Coronary artery (tissue), 2 donors: Measurements from ENCODE around the gene RNU1-1.
"Not testable (repeated sequence)": the region's sequence is repeated elsewhere in the genome, so short reads cannot be mapped to it uniquely, and the experiment has no call there.

ENCODE experiments used
- DNase-seq: peaks from one replicate; pipeline ENCODE4 v3.0.0-alpha.2; 2017; ENCODE audit warnings: low spot score
- H3K27ac ChIP-seq, 2 donors: fragments of 200-600 bp; sonication (generic); one replicate each; pipeline ENCODE4 v1.5.1; 2016 to 2019
- H3K4me3 ChIP-seq: fragments of 200-600 bp; sonication (generic); 2 replicates; pipeline ENCODE4 v1.5.1; 2016; ENCODE audit warnings: mild to moderate bottlenecking, moderate library complexity
- CTCF ChIP-seq: fragments of 200-600 bp; sonication (generic); IDR thresholded peaks from one replicate; pipeline ENCODE4 v1.5.1; 2019; ENCODE audit warnings: antibody characterized with exemption

RNU1-1 gene

GRCh38 chr1:16503494-16503893 lies 10.6 kb downstream of the RNU1-1 start:
- no peak overlapping the region for H3K27ac ChIP-seq
- TF ChIP-seq CTCF, result no peak
- DNase-seq, result no peak
- no peak overlapping the region for H3K4me3 ChIP-seq

DNA sequence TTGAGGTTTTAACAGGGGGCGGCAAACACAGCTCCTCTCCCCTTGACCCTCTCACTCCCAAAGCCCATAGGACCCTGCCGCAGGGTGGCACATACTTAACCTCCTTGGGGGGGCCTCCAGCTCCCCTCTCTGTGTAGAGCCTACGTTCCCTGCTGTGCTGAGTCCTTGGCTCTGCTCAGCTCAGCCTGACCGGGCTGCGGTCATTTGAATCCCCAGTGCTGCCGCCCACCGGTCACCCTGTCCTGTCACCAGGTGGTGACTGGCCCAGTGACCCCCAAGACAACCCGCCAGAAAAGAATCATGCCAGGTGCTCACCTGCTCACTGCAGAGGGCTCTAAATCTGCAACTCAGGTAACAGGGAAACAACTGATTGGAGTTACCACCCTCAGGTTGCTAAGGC lies 12.6 kb downstream of the RNU1-1 start:
- DNase-seq, H3K27ac ChIP-seq, H3K4me3 ChIP-seq: not testable (repeated sequence)

DNA sequence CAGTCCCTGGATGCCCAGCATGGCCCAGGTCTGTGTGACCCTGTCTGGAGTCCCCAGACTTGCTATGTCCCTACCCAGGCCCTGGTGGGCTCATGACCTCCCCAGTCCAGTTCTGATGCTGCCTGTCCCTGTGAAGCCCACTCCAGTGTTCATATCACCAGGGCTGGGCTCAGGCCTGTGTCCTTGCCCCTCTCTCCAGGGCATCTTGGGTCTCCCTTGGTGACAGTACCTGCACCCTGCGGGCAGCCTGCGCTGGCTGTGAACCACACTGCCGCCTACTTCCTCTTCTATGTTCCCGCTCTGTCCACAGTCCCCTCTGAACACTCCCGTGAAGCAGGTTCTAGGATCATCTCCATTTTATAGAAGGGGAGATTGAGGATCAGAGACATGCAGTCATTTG lies 13.1 kb downstream of the RNU1-1 start:
- not testable (repeated sequence) for H3K4me3 ChIP-seq, DNase-seq, H3K27ac ChIP-seq

DNA sequence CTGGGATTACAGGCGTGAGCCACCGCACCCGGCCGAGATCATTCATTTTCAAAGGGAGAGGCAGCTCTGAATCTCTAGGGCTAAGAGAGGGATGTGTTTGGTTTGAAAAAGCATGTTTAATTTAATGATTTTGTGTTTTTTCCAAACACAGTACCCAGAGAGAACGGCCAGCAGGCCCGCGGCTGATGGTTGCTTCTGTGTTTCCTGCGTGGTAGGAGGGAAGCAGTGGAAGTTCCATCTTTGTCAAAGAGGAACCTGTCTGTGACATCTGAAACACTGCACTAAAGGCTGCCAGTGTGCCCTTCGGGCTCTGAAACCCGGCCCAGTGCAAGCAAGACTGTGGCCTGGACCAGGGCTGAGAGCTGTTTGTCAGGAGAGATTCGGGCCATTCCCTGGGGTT lies 13.6 kb downstream of the RNU1-1 start:
- DNase-seq, H3K27ac ChIP-seq: not testable (repeated sequence)
- H3K4me3 ChIP-seq, result peak overlapping the region; percentile 97

- Histone ChIP-seq H3K27ac (peak overlapping the region; percentile 82 to 90), H3K4me3 (peak overlapping the region; percentile 97)
- DNase-seq, result peak; percentile 88
- no peak for TF ChIP-seq CTCF
These were observed 15.3 kb downstream of the RNU1-1 start for GRCh38 chr1:16498573-16499413.

DNA sequence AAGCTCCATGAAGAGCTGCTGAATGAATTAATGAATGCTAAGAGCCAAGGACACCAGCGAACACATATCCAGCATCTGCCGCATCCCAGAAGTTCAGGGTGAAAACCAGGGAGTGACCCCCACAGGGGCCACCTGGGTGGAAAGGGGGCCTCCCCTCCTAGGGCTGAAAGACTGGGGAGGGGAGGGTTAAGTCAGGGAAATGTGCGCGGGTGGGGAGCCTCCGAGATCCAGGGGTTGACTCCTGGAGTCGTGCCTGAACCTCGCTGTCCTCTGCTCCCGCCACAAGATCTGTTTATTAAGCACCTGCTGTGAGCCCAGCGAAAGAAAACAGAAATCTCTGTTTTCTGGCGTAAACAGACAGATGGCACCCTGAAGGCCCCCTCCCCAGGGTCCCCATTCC lies 16.0 kb downstream of the RNU1-1 start:
- not testable (repeated sequence) for DNase-seq
- Histone ChIP-seq H3K4me3 (peak overlapping the region; percentile 97), H3K27ac (peak overlapping the region in 1 of 2 donors; percentile 90)

GRCh38 chr1:16497474-16497904 lies 16.6 kb downstream of the RNU1-1 start:
- H3K4me3 ChIP-seq, result not testable (repeated sequence)
- peak overlapping the region in 1 of 2 donors; percentile 90 for H3K27ac ChIP-seq

DNA sequence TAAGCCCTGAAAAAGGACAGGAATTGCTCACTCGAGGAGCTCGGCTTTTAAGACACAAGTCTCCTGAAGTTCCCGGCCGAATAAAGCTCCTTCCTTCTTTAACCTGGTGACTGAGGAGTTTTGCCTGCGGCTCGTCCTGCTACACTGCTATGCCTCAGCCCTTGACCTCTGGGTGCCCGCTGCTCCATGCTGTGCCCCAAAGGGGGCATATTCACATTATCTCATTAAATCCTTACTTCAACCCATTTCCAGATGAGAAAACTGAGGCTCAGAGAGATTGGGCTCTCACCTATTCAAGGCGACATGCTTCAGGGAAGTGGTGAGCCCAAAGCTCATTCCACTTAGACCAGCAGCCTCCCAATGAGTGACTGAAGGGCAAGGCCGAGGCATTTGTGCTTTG lies 20.4 kb downstream of the RNU1-1 start:
- not testable (repeated sequence) for H3K27ac ChIP-seq, H3K4me3 ChIP-seq, DNase-seq

More at GRCh38 chr1:16497474-16497904, 16.6 kb downstream of the RNU1-1 start:
- DNase-seq, result not testable (repeated sequence)

DNA sequence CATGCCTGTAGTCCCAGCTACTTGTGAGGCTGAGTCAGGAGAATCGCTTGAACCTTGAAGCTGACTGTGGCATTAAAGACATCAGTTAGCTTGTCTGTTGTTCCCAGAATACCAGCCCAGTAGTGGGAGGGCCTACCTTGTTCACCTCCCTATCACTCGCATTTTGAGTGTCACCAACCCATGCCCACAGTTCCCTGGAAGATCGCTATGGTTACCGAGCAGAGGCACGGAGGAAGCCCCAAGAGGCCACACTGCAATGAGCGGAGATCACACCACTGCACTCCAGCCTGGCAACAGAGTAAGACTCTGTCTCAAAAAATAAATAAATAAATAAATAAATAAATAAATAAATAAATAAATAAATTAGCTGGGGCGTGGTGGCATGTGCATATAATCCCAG lies 21.1 kb downstream of the RNU1-1 start:
- not testable (repeated sequence) for DNase-seq, H3K4me3 ChIP-seq, H3K27ac ChIP-seq

- no peak for DNase-seq
- Histone ChIP-seq H3K4me3 (no peak overlapping the region), H3K27ac (no peak overlapping the region)
- TF ChIP-seq CTCF, result no peak
These were observed 22.9 kb downstream of the RNU1-1 start for GRCh38 chr1:16491056-16491675.

DNA sequence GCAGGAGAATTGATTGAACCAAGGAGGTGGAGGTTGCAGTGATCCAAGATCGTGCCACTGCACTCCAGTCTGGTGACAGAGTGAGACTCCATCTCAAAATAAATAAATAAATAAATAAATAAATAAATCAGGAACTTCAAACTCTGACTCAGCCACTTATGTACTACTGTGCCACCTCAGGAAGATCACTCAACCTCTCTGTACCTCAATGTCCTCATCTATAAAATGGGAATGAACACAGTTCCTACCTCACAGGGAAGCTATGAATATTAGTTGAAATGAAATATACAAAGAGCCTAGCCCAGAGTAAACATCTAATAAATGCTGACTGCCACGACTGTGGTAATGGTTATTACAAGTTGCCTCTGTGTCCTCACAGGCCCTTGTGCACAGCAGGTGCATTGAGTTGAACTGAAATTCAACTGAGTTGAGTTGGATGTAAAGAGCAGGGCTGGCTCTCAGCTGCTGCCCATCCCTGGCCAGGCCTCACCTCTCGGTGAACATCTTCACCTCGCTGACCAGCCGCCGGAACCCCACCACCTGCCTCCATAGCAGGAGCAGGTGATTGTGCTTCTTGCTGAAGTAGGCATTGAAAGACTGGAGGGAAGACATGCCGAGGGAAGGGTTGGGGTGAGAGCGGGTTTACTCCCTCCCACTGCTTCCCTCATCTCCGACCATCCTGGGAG lies 24.7 kb downstream of the RNU1-1 start:
- not testable (repeated sequence) for DNase-seq, H3K27ac ChIP-seq, H3K4me3 ChIP-seq

GRCh38 chr1:16487011-16487410 lies 27.1 kb downstream of the RNU1-1 start:
- DNase-seq, H3K4me3 ChIP-seq: not testable (repeated sequence)

GRCh38 chr1:16486316-16486715 lies 27.8 kb downstream of the RNU1-1 start:
- H3K4me3 ChIP-seq, DNase-seq, H3K27ac ChIP-seq: not testable (repeated sequence)

More at GRCh38 chr1:16487011-16487410, 27.1 kb downstream of the RNU1-1 start:
- not testable (repeated sequence) for H3K27ac ChIP-seq
